Stomach (tissue), 4 donors: ENCODE data around the gene MS4A18.

Experiments
- CTCF ChIP-seq, 7 experiments: fragments of 450-650 bp in 4 of 7; fragments of 200-600 bp in 3 of 7; sonication (generic) in 3 of 7; IDR thresholded peaks; one replicate each; pipeline ENCODE4 v1.5.1; 2016 to 2019; ENCODE audit warnings: antibody characterized with exemption in 7 of 7, control low read depth in 2 of 7, mild to moderate bottlenecking in 1 of 7
- POLR2A ChIP-seq, 4 donors: fragments of 450-650 bp; IDR thresholded peaks; one replicate each; pipeline ENCODE4 v1.6.1; 2016; ENCODE audit warnings: antibody characterized with exemption in 4 of 4, control low read depth in 2 of 4, mild to moderate bottlenecking in 1 of 4, moderate library complexity in 1 of 4

- TF ChIP-seq CTCF (IDR thresholded peaks at IDR 0.05), result no peak
- no peak for TF ChIP-seq POLR2A (IDR thresholded peaks at IDR 0.05)
These were observed 17.6 kb upstream of the MS4A18 start for GRCh38 chr11:60706931-60707330.
